Endothelial cell of umbilical vein (primary cell): ENCODE results near the gene CRIM1.

Experiments
- EZH2 ChIP-seq: IDR thresholded peaks from 2 replicates; pipeline ENCODE4 v1.6.1; 2012; ENCODE audit warnings: borderline replicate concordance, low read depth, mild to moderate bottlenecking, moderate library complexity, low read length, inconsistent platforms; ENCODE audit not compliant: severe bottlenecking
- FOS ChIP-seq: IDR thresholded peaks from 2 replicates; pipeline ENCODE4 v1.6.1; 2011; ENCODE audit warnings: mild to moderate bottlenecking, low read length, moderate library complexity, borderline replicate concordance; ENCODE audit not compliant: insufficient read depth
- JUN ChIP-seq: IDR thresholded peaks from 2 replicates; pipeline ENCODE4 v1.6.1; 2011; ENCODE audit warnings: borderline replicate concordance, low read depth; ENCODE audit not compliant: insufficient read length, insufficient read depth
- POLR2A ChIP-seq: IDR thresholded peaks from 2 replicates; pipeline ENCODE4 v1.6.1; 2012; ENCODE audit warnings: low read depth, mild to moderate bottlenecking, control low read depth, low read length
- POLR2AphosphoS5 ChIP-seq: IDR thresholded peaks from 2 replicates; pipeline ENCODE4 v1.6.1; 2012; ENCODE audit warnings: low read depth, mild to moderate bottlenecking, control low read depth, low read length, moderate library complexity; ENCODE audit not compliant: insufficient read depth
- TF ChIP-seq, protein P1 (sequence below), 2 donors: IDR thresholded peaks; 1 replicate in 1 of 2; 2 replicates in 1 of 2; pipeline ENCODE4 v1.5.1; 2011; ENCODE audit warnings: low read length in 2 of 2, mild to moderate bottlenecking in 2 of 2, moderate library complexity in 2 of 2, control low read depth in 1 of 2, inconsistent platforms in 1 of 2, low read depth in 1 of 2; ENCODE audit not compliant: insufficient read depth in 1 of 2; ENCODE audit errors: extremely low read depth in 1 of 2
- TF ChIP-seq, protein P2 (sequence below): IDR thresholded peaks from 2 replicates; pipeline ENCODE4 v1.6.1; 2011; ENCODE audit not compliant: insufficient read depth, insufficient read length

DNA sequence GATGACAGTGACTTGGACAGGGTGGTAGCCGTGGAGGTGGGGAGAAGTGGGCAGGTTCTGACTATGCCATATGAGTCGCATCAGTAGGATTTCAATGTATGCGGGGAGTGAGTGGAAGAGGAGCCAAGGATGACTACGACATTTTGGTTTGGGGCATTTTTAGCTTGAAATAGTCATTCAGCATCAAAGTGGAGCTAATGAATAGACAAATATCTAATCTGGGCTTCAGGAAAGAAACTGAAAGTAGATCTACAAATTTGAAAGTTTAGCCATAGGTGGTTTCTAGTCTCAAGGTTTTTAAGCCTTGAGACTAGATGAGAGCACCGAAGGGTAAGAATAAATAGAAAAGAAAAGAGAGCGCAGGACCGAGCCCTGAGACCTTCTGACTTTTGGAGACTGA lies 184.1 kb downstream of the CRIM1 start:
- TF ChIP-seq POLR2A (no peak), POLR2AphosphoS5 (no peak), EZH2 (no peak), JUN (no peak), FOS (no peak)
- TF ChIP-seq, protein P1, sequence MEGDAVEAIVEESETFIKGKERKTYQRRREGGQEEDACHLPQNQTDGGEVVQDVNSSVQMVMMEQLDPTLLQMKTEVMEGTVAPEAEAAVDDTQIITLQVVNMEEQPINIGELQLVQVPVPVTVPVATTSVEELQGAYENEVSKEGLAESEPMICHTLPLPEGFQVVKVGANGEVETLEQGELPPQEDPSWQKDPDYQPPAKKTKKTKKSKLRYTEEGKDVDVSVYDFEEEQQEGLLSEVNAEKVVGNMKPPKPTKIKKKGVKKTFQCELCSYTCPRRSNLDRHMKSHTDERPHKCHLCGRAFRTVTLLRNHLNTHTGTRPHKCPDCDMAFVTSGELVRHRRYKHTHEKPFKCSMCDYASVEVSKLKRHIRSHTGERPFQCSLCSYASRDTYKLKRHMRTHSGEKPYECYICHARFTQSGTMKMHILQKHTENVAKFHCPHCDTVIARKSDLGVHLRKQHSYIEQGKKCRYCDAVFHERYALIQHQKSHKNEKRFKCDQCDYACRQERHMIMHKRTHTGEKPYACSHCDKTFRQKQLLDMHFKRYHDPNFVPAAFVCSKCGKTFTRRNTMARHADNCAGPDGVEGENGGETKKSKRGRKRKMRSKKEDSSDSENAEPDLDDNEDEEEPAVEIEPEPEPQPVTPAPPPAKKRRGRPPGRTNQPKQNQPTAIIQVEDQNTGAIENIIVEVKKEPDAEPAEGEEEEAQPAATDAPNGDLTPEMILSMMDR (IDR thresholded peaks at IDR 0.05; ENCODE audit: extremely low read depth in 1 of 2, insufficient read depth in 1 of 2, low read depth in 1 of 2, low read length in 2 of 2), result no peak
- TF ChIP-seq, protein P2, sequence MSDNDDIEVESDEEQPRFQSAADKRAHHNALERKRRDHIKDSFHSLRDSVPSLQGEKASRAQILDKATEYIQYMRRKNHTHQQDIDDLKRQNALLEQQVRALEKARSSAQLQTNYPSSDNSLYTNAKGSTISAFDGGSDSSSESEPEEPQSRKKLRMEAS, result no peak
